ENCODE measurements around the gene SEMA5B.

Gene SEMA5B

DNA sequence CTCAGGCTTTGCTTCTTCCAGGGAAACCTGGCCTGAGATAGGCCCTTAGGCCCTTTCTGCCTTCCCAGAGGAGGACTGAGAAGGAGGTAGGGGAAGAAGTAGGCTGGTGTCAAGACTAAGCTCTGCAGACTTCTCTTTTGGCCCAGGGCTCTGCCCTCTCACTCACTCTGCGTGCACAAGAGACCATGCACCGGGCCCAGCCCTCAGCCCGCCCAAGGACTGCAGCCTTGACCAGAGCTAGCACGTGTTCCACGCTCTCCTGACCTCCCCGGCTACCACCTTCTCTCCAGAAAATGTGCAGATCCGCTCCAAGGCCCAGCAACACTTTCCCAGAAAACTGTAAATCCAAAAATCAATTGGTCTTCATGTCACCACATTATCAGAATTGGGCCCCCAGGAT, 59.8 kb downstream of the SEMA5B start:
- Histone ChIP-seq H4K20me1 (ENCODE audit: insufficient read depth, low read length) (no peaks in the 10 kb centered on the region), H3K9ac (ENCODE audit: low read length) (no peak overlapping the region), H3K27ac (ENCODE audit: low read length) (no peak overlapping the region), H3K27me3 (replicated peaks; ENCODE audit: insufficient read depth, low read length) (no peaks in the 10 kb centered on the region), H3K4me3 (ENCODE audit: low read length) (no peak overlapping the region), H3K9me2 (replicated peaks; ENCODE audit: insufficient read depth, low read length) (no peaks in the 10 kb centered on the region), H2AFZ (ENCODE audit: low read length) (no peak overlapping the region), H3K36me3 (replicated peaks; ENCODE audit: insufficient read depth, low read length) (no peaks in the 10 kb centered on the region), H3K4me2 (ENCODE audit: low read depth, low read length) (no peak overlapping the region), H3K9me3 (replicated peaks; ENCODE audit: insufficient read depth, low read length) (no peaks in the 10 kb centered on the region), H3K79me2 (ENCODE audit: low read length) (no peaks in the 10 kb centered on the region), H3K4me1 (ENCODE audit: low read length) (no peaks in the 10 kb centered on the region), H3F3A (ENCODE audit: insufficient read depth, low read length) (no peaks in the 10 kb centered on the region)
- TF ChIP-seq, protein P1, sequence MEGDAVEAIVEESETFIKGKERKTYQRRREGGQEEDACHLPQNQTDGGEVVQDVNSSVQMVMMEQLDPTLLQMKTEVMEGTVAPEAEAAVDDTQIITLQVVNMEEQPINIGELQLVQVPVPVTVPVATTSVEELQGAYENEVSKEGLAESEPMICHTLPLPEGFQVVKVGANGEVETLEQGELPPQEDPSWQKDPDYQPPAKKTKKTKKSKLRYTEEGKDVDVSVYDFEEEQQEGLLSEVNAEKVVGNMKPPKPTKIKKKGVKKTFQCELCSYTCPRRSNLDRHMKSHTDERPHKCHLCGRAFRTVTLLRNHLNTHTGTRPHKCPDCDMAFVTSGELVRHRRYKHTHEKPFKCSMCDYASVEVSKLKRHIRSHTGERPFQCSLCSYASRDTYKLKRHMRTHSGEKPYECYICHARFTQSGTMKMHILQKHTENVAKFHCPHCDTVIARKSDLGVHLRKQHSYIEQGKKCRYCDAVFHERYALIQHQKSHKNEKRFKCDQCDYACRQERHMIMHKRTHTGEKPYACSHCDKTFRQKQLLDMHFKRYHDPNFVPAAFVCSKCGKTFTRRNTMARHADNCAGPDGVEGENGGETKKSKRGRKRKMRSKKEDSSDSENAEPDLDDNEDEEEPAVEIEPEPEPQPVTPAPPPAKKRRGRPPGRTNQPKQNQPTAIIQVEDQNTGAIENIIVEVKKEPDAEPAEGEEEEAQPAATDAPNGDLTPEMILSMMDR (IDR thresholded peaks at IDR 0.05; ENCODE audit: low read length): no peak
- TF ChIP-seq EZH2 (optimal IDR thresholded peaks at IDR 0.05; ENCODE audit: low read depth, low read length): no peak
- no peak for DNase-seq

- no peak for DNase-seq
- Histone ChIP-seq H3K27me3 (replicated peaks; ENCODE audit: insufficient read depth, low read length) (no peaks in the 10 kb centered on the region), H3K36me3 (replicated peaks; ENCODE audit: insufficient read depth, low read length) (no peaks in the 10 kb centered on the region)
Measured at GRCh38 chr3:122967356-122967755, 60.2 kb downstream of the SEMA5B start.

DNA sequence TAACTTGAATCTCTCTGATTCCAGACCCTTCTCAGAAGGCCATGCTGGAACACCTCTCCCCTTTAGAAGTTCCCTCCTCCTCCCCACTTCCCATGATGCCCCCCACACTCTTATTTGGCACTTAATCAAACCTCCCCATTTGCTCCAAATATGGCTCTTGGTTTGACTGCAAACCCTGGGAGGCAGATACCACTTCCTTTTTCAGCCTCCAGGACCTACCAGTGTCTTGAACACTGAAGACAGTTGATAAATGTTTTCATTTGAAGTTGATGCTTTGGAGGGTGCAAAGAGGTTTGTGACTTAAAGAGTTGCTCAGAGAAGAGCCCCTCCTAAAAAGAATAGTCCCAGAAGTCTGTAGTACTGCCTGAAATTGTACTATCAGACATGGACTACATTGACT, 61.5 kb downstream of the SEMA5B start:
- no peaks in the 10 kb centered on the region for H3F3A ChIP-seq (ENCODE audit: insufficient read depth, low read length)
- TF ChIP-seq, protein P1 (IDR thresholded peaks at IDR 0.05; ENCODE audit: low read length): no peak
- no peak overlapping the region for H3K27ac ChIP-seq (ENCODE audit: low read length)
- DNase-seq: no peak
- H3K9me3 ChIP-seq (replicated peaks; ENCODE audit: insufficient read depth, low read length): no peaks in the 10 kb centered on the region
- H3K36me3 ChIP-seq (replicated peaks; ENCODE audit: insufficient read depth, low read length): no peaks in the 10 kb centered on the region
- H3K4me3 ChIP-seq (ENCODE audit: low read length): no peak overlapping the region
- H3K9me2 ChIP-seq (replicated peaks; ENCODE audit: insufficient read depth, low read length): no peaks in the 10 kb centered on the region
- H4K20me1 ChIP-seq (ENCODE audit: insufficient read depth, low read length): no peaks in the 10 kb centered on the region
- no peaks in the 10 kb centered on the region for H3K4me1 ChIP-seq (ENCODE audit: low read length)
- no peak overlapping the region for H3K4me2 ChIP-seq (ENCODE audit: low read depth, low read length)
- no peaks in the 10 kb centered on the region for H3K27me3 ChIP-seq (replicated peaks; ENCODE audit: insufficient read depth, low read length)
- no peak overlapping the region for H3K9ac ChIP-seq (ENCODE audit: low read length)
- no peak overlapping the region for H2AFZ ChIP-seq (ENCODE audit: low read length)
- H3K79me2 ChIP-seq (ENCODE audit: low read length): no peaks in the 10 kb centered on the region

More at GRCh38 chr3:122967356-122967755, 60.2 kb downstream of the SEMA5B start:
- Histone ChIP-seq H3K9me3 (replicated peaks; ENCODE audit: insufficient read depth, low read length) (no peaks in the 10 kb centered on the region), H3K9me2 (replicated peaks; ENCODE audit: insufficient read depth, low read length) (no peaks in the 10 kb centered on the region), H3K4me3 (ENCODE audit: low read length) (no peak overlapping the region), H3K79me2 (ENCODE audit: low read length) (no peaks in the 10 kb centered on the region), H3F3A (ENCODE audit: insufficient read depth, low read length) (no peaks in the 10 kb centered on the region), H3K4me1 (ENCODE audit: low read length) (no peaks in the 10 kb centered on the region), H3K4me2 (ENCODE audit: low read depth, low read length) (no peak overlapping the region), H3K27ac (ENCODE audit: low read length) (no peak overlapping the region), H3K9ac (ENCODE audit: low read length) (no peak overlapping the region), H4K20me1 (ENCODE audit: insufficient read depth, low read length) (no peaks in the 10 kb centered on the region), H2AFZ (ENCODE audit: low read length) (no peak overlapping the region)
- TF ChIP-seq EZH2phosphoT487 (IDR thresholded peaks at IDR 0.05; ENCODE audit: low read length) (no peak), EZH2 (optimal IDR thresholded peaks at IDR 0.05; ENCODE audit: low read depth, low read length) (no peak)
- TF ChIP-seq, protein P1 (IDR thresholded peaks at IDR 0.05; ENCODE audit: low read length): no peak

GRCh38 chr3:122964811-122965210, 62.8 kb downstream of the SEMA5B start:
- Histone ChIP-seq H3K4me2 (ENCODE audit: low read depth, low read length) (no peak overlapping the region), H3K27me3 (replicated peaks; ENCODE audit: insufficient read depth, low read length) (no peaks in the 10 kb centered on the region), H3K9ac (ENCODE audit: low read length) (no peak overlapping the region)

More at GRCh38 chr3:122964811-122965210, 62.8 kb downstream of the SEMA5B start:
- Histone ChIP-seq H3K79me2 (ENCODE audit: low read length) (no peaks in the 10 kb centered on the region), H3F3A (ENCODE audit: insufficient read depth, low read length) (no peaks in the 10 kb centered on the region), H3K27ac (ENCODE audit: low read length) (no peak overlapping the region), H4K20me1 (ENCODE audit: insufficient read depth, low read length) (no peaks in the 10 kb centered on the region), H3K36me3 (replicated peaks; ENCODE audit: insufficient read depth, low read length) (no peaks in the 10 kb centered on the region), H3K4me3 (ENCODE audit: low read length) (no peak overlapping the region), H3K4me1 (ENCODE audit: low read length) (no peaks in the 10 kb centered on the region), H2AFZ (ENCODE audit: low read length) (no peak overlapping the region), H3K9me2 (replicated peaks; ENCODE audit: insufficient read depth, low read length) (no peaks in the 10 kb centered on the region), H3K9me3 (replicated peaks; ENCODE audit: insufficient read depth, low read length) (no peaks in the 10 kb centered on the region)
- DNase-seq: no peak
- TF ChIP-seq EZH2 (optimal IDR thresholded peaks at IDR 0.05; ENCODE audit: low read depth, low read length) (no peak), EZH2phosphoT487 (IDR thresholded peaks at IDR 0.05; ENCODE audit: low read length) (no peak)
- TF ChIP-seq, protein P1 (IDR thresholded peaks at IDR 0.05; ENCODE audit: low read length): no peak

Data from MM.1S (cell line).